ENCODE data around the gene PVR.

PVR gene

GRCh38 chr19:44649578-44650145, 6.0 kb downstream of the PVR start:
- POLR2A ChIA-PET: no interaction called here
- no peak for DNase-seq (ENCODE audit: extremely low spot score)

GRCh38 chr19:44653343-44653742, 9.6 kb downstream of the PVR start:
- DNase-seq (ENCODE audit: extremely low spot score): no peak
- TF ChIP-seq ZNF384 (IDR thresholded peaks at IDR 0.05) (no peak), PKNOX1 (IDR thresholded peaks at IDR 0.05) (0 out of 2 replicates have a peak, but pooled peaks have one; percentile 7)
- ChIA-PET POLR2A (interaction anchor here (1.9 kb wide), 1 partner anchor 10 kb away, joined by 10 read pairs; the partner anchor contains the start of gene PVR), CTCF (interaction anchor here (1.0 to 1.4 kb wide), 2 partner anchors 76 to 83 kb away, joined by 3 to 4 read pairs; no protein-coding TSS in a partner anchor)

More at GRCh38 chr19:44649578-44650145, 6.0 kb downstream of the PVR start:
- CTCF ChIA-PET: no interaction called here
- TF ChIP-seq L3MBTL2 (conservative IDR thresholded peaks at IDR 0.05): no peak
- no peak for TF ChIP-seq LEF1 (IDR thresholded peaks at IDR 0.05; ENCODE audit: borderline replicate concordance)
- no peak for TF ChIP-seq ARNT (IDR thresholded peaks at IDR 0.05)
- no peak for TF ChIP-seq SP1 (IDR thresholded peaks at IDR 0.05)
- TF ChIP-seq NFRKB (IDR thresholded peaks at IDR 0.05): no peak
- no peak for TF ChIP-seq BHLHE40 (IDR thresholded peaks at IDR 0.05; ENCODE audit: borderline replicate concordance)
- TF ChIP-seq TARDBP (IDR thresholded peaks at IDR 0.05): no peak
- no peak for TF ChIP-seq SUZ12 (IDR thresholded peaks at IDR 0.05)
- TF ChIP-seq HDGF (IDR thresholded peaks at IDR 0.05; ENCODE audit: borderline replicate concordance): no peak
- no peak for TF ChIP-seq FOXM1 (IDR thresholded peaks at IDR 0.05; ENCODE audit: borderline replicate concordance)
- no peak for TF ChIP-seq FOXA1 (IDR thresholded peaks at IDR 0.05)
- TF ChIP-seq ELF4 (IDR thresholded peaks at IDR 0.05): no peak
- no peak for TF ChIP-seq PKNOX1 (IDR thresholded peaks at IDR 0.05)

- TF ChIP-seq LEF1 (IDR thresholded peaks at IDR 0.05; ENCODE audit: borderline replicate concordance): no peak
- no peak for TF ChIP-seq FOXM1 (IDR thresholded peaks at IDR 0.05; ENCODE audit: borderline replicate concordance)
- no peak for TF ChIP-seq PKNOX1 (IDR thresholded peaks at IDR 0.05)
- TF ChIP-seq TARDBP (IDR thresholded peaks at IDR 0.05): no peak
- TF ChIP-seq SP1 (IDR thresholded peaks at IDR 0.05): no peak
- no peak for TF ChIP-seq ZNF384 (IDR thresholded peaks at IDR 0.05)
- no peak for TF ChIP-seq L3MBTL2 (conservative IDR thresholded peaks at IDR 0.05)
- TF ChIP-seq BHLHE40 (IDR thresholded peaks at IDR 0.05; ENCODE audit: borderline replicate concordance): no peak
- no peak for TF ChIP-seq ARNT (IDR thresholded peaks at IDR 0.05)
- TF ChIP-seq CTBP1 (IDR thresholded peaks at IDR 0.05; ENCODE audit: borderline replicate concordance): no peak
- no peak for TF ChIP-seq FOXA1 (IDR thresholded peaks at IDR 0.05)
- TF ChIP-seq ELF4 (IDR thresholded peaks at IDR 0.05): no peak
- no peak for TF ChIP-seq HDGF (IDR thresholded peaks at IDR 0.05; ENCODE audit: borderline replicate concordance)
- TF ChIP-seq SUZ12 (IDR thresholded peaks at IDR 0.05): no peak
- TF ChIP-seq NFRKB (IDR thresholded peaks at IDR 0.05): no peak
- TF ChIP-seq FOXK2 (IDR thresholded peaks at IDR 0.05): no peak
- ChIA-PET POLR2A (interaction anchor here (1.9 kb wide), 1 partner anchor 10 kb away, joined by 10 read pairs; the partner anchor contains the start of gene PVR), CTCF (interaction anchor here (0.6 kb wide), 2 partner anchors 135 to 503 kb away, joined by 3 to 4 read pairs; no protein-coding TSS in a partner anchor)
- peak; percentile 34 for DNase-seq (ENCODE audit: extremely low spot score)
Measured at GRCh38 chr19:44653977-44654774, 10.5 kb downstream of the PVR start.

- no peak for TF ChIP-seq ELF4 (IDR thresholded peaks at IDR 0.05)
- no peak for TF ChIP-seq BHLHE40 (IDR thresholded peaks at IDR 0.05; ENCODE audit: borderline replicate concordance)
- TF ChIP-seq SUZ12 (IDR thresholded peaks at IDR 0.05): no peak
- TF ChIP-seq ZNF384 (IDR thresholded peaks at IDR 0.05): no peak
- no peak for TF ChIP-seq HDGF (IDR thresholded peaks at IDR 0.05; ENCODE audit: borderline replicate concordance)
- TF ChIP-seq CTBP1 (IDR thresholded peaks at IDR 0.05; ENCODE audit: borderline replicate concordance): no peak
- no peak for TF ChIP-seq FOXK2 (IDR thresholded peaks at IDR 0.05)
- TF ChIP-seq FOXM1 (IDR thresholded peaks at IDR 0.05; ENCODE audit: borderline replicate concordance): no peak
- no peak for TF ChIP-seq ARNT (IDR thresholded peaks at IDR 0.05)
- TF ChIP-seq PKNOX1 (IDR thresholded peaks at IDR 0.05): no peak
- TF ChIP-seq L3MBTL2 (conservative IDR thresholded peaks at IDR 0.05): no peak
- TF ChIP-seq LEF1 (IDR thresholded peaks at IDR 0.05; ENCODE audit: borderline replicate concordance): no peak
- TF ChIP-seq TARDBP (IDR thresholded peaks at IDR 0.05): no peak
- TF ChIP-seq SP1 (IDR thresholded peaks at IDR 0.05): no peak
- no peak for TF ChIP-seq FOXA1 (IDR thresholded peaks at IDR 0.05)
- POLR2A ChIA-PET: interaction anchor here (0.8 to 1.1 kb wide), 4 partner anchors 13 to 86 kb away, joined by 3 to 5 read pairs (median 4); partner anchors contain the start of gene PVR
- DNase-seq (ENCODE audit: extremely low spot score): peak; percentile 70
- CTCF ChIA-PET: interaction anchor here (0.6 to 2.5 kb wide), 2 partner anchors 86 to 192 kb away, joined by 3 to 12 read pairs; no protein-coding TSS in a partner anchor
Measured at GRCh38 chr19:44657211-44657921, 13.7 kb downstream of the PVR start.
